AG09319 (cell line): ENCODE results near the gene ATG101.

ENCODE experiments used
- DNase-seq: peaks from one replicate; pipeline ENCODE4 v3.0.0-alpha.2; 2010; ENCODE audit warnings: low read depth; ENCODE audit errors: extremely low read depth
- TF ChIP-seq, protein P1 (sequence below): IDR thresholded peaks from 2 replicates; pipeline ENCODE4 v1.5.1; 2011; ENCODE audit warnings: low read depth, mild to moderate bottlenecking, inconsistent platforms, low read length, moderate library complexity

Gene ATG101

DNA sequence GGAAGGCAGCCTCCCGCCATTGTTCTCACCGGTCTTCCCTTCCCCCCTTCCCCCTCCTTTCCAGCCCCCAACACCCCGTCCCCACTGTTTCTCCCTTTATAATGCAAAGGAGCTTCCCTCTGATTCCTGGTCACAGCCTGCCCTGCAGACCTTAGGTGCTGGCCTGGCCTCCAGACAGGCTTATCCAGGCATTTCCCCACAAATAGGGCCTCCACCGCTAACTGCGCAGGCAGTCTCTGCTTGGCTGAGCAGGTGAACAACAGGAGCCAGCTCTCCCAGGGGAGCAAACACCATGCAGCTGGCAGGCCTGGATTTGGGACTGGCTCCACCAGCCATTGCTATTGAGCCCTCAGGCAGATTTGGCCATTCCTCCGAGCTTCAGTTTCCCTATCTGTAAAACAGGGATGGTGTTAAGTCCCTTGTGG lies 55.7 kb downstream of the ATG101 start:
- TF ChIP-seq, protein P1, sequence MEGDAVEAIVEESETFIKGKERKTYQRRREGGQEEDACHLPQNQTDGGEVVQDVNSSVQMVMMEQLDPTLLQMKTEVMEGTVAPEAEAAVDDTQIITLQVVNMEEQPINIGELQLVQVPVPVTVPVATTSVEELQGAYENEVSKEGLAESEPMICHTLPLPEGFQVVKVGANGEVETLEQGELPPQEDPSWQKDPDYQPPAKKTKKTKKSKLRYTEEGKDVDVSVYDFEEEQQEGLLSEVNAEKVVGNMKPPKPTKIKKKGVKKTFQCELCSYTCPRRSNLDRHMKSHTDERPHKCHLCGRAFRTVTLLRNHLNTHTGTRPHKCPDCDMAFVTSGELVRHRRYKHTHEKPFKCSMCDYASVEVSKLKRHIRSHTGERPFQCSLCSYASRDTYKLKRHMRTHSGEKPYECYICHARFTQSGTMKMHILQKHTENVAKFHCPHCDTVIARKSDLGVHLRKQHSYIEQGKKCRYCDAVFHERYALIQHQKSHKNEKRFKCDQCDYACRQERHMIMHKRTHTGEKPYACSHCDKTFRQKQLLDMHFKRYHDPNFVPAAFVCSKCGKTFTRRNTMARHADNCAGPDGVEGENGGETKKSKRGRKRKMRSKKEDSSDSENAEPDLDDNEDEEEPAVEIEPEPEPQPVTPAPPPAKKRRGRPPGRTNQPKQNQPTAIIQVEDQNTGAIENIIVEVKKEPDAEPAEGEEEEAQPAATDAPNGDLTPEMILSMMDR: no peak
- DNase-seq: no peak

DNA sequence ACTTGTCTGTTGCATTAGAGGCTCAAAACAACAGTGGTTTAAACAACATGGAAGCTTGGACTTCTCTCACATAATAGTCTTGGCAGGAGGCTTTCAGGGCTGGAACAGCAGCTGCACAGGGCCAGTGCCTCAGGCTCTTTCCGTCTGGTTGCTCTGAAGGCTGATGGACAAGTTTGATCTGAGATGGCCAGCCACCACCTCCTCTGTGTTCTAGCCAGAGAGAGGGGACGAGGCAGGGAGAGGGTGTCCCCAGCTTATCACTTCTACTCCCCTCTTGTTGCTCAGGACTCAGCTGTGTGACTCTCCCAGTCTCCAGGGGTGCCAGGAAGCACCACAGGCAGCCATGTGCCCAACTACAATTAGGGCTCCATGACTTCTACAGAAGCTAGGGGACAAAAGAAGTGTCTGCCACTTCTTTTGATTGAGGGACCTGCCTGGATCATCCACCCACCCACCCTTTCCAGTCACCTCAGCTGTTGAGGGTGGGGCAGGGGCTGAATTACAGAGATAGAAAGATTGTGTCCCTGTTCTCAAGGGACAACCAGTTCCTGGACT lies 56.3 kb downstream of the ATG101 start:
- no peak for DNase-seq
- TF ChIP-seq, protein P1: no peak
